ENCODE results near the gene DCLK2. TPM values are rescaled to one million over a fixed set of nuclear protein-coding genes. Genes with fewer than 3 reads are reported as not detected.

DCLK2 gene
- total RNA-seq = 10 to 100 TPM; 16.0 to 17.9 TPM
- polyA plus RNA-seq = 1 to 10 TPM; 2.4 to 9.3 TPM
- long read RNA-seq, donor 1, partial matches to known transcripts = 6 of 26 reads
- long read RNA-seq, donor 1, other reads (novel, unspliced or antisense) = 20 of 26 reads
- long read RNA-seq, donor 2, full-length matches to known transcripts = 1 of 18 reads
- long read RNA-seq, donor 2, partial matches to known transcripts = 5 of 18 reads
- long read RNA-seq, donor 2, other reads (novel, unspliced or antisense) = 12 of 18 reads

GRCh38 chr4:150078041-150078578 lies at the start of gene DCLK2:
DCLK2 (plus strand) TSS chr4:150078445; CDS start chr4:150079028, 583 bp downstream.
- WGBS, 2 donors = 1% methylated on average over 46 to 67 of the region's 68 CpGs
- peak within 1 kb of the TSS; percentile 53 to 72 for H3K27ac ChIP-seq (ENCODE audit: low read depth in 1 of 2, low read length in 2 of 2)
- intact Hi-C loops (cut with DNase I) = loop anchor here (5.0 kb wide), 3 partner anchors 39 to 159 kb away; no protein-coding TSS in a partner anchor
- H3K4me3 ChIP-seq (ENCODE audit: low read length in 2 of 2) = peak within 1 kb of the TSS; percentile 86 to 87
- H3K4me1 ChIP-seq (ENCODE audit: control insufficient read depth in 1 of 2, insufficient read depth in 2 of 2, low read length in 2 of 2) = peaks cover 0 to 8% of the 10 kb centered on the region in 2 donors
- DNase-seq (peak; percentile 90 to 94), ATAC-seq (ENCODE audit: low FRiP score) (peak; percentile 89)
- no peaks in the 10 kb centered on the region for H3K9me3 ChIP-seq (ENCODE audit: control insufficient read depth, low read length)
- H3K36me3 ChIP-seq (ENCODE audit: control insufficient read depth in 1 of 2, insufficient read depth in 2 of 2, low read length in 1 of 2) = no peaks in the 10 kb centered on the region
- H3K27me3 ChIP-seq (ENCODE audit: control insufficient read depth in 1 of 2, insufficient read depth in 2 of 2, low read length in 1 of 2) = no peaks in the 10 kb centered on the region

- intact Hi-C loops (cut with DNase I) = no loop called here
- no peak for ATAC-seq (ENCODE audit: low FRiP score)
- Histone ChIP-seq H3K27me3 (ENCODE audit: control insufficient read depth in 1 of 2, insufficient read depth in 2 of 2, low read length in 1 of 2) (no peaks in the 10 kb centered on the region), H3K4me1 (ENCODE audit: control insufficient read depth in 1 of 2, insufficient read depth in 2 of 2, low read length in 2 of 2) (no peaks in the 10 kb centered on the region), H3K27ac (ENCODE audit: low read depth in 1 of 2, low read length in 2 of 2) (no peak overlapping the region), H3K36me3 (ENCODE audit: control insufficient read depth in 1 of 2, insufficient read depth in 2 of 2, low read length in 1 of 2) (no peaks in the 10 kb centered on the region), H3K4me3 (ENCODE audit: low read length in 2 of 2) (no peak overlapping the region), H3K9me3 (ENCODE audit: control insufficient read depth, low read length) (no peaks in the 10 kb centered on the region)
- 84 to 99% methylated on average over 7 of the region's 7 CpGs for WGBS, 2 donors
- no peak for DNase-seq
Observed at GRCh38 chr4:150032541-150032940, 45.7 kb upstream of the DCLK2 start.

- intact Hi-C loops (cut with DNase I) = no loop called here
- Histone ChIP-seq H3K9me3 (ENCODE audit: control insufficient read depth, low read length) (no peaks in the 10 kb centered on the region), H3K4me1 (ENCODE audit: control insufficient read depth in 1 of 2, insufficient read depth in 2 of 2, low read length in 2 of 2) (no peaks in the 10 kb centered on the region), H3K27me3 (ENCODE audit: control insufficient read depth in 1 of 2, insufficient read depth in 2 of 2, low read length in 1 of 2) (no peaks in the 10 kb centered on the region), H3K27ac (ENCODE audit: low read depth in 1 of 2, low read length in 2 of 2) (no peak overlapping the region), H3K36me3 (ENCODE audit: control insufficient read depth in 1 of 2, insufficient read depth in 2 of 2, low read length in 1 of 2) (no peaks in the 10 kb centered on the region), H3K4me3 (ENCODE audit: low read length in 2 of 2) (no peak overlapping the region)
- DNase-seq = no peak
- 77 to 78% methylated on average over 4 of the region's 4 CpGs for WGBS, 2 donors
- no peak for ATAC-seq (ENCODE audit: low FRiP score)
Observed at GRCh38 chr4:150033081-150033480, 45.2 kb upstream of the DCLK2 start.

- DNase-seq (peak in 1 of 2 donors; percentile 49), ATAC-seq (ENCODE audit: low FRiP score) (no peak)
- no peaks in the 10 kb centered on the region for H3K9me3 ChIP-seq (ENCODE audit: control insufficient read depth, low read length)
- H3K36me3 ChIP-seq (ENCODE audit: control insufficient read depth in 1 of 2, insufficient read depth in 2 of 2, low read length in 1 of 2) = no peaks in the 10 kb centered on the region
- WGBS, 2 donors = 24 to 26% methylated on average over 2 of the region's 2 CpGs
- H3K27ac ChIP-seq (ENCODE audit: low read depth in 1 of 2, low read length in 2 of 2) = no peak overlapping the region
- no peaks in the 10 kb centered on the region for H3K27me3 ChIP-seq (ENCODE audit: control insufficient read depth in 1 of 2, insufficient read depth in 2 of 2, low read length in 1 of 2)
- intact Hi-C loops (cut with DNase I) = no loop called here
- H3K4me3 ChIP-seq (ENCODE audit: low read length in 2 of 2) = no peak overlapping the region
- no peaks in the 10 kb centered on the region for H3K4me1 ChIP-seq (ENCODE audit: control insufficient read depth in 1 of 2, insufficient read depth in 2 of 2, low read length in 2 of 2)
Observed at GRCh38 chr4:150033901-150034300, 44.3 kb upstream of the DCLK2 start.

GRCh38 chr4:150037251-150037856 lies 40.9 kb upstream of the DCLK2 start:
- H3K36me3 ChIP-seq (ENCODE audit: control insufficient read depth in 1 of 2, insufficient read depth in 2 of 2, low read length in 1 of 2) = no peaks in the 10 kb centered on the region
- no peak for DNase-seq
- intact Hi-C loops (cut with DNase I) = no loop called here
- WGBS, 2 donors = 59 to 68% methylated on average over 6 of the region's 6 CpGs
- H3K27me3 ChIP-seq (ENCODE audit: control insufficient read depth in 1 of 2, insufficient read depth in 2 of 2, low read length in 1 of 2) = no peaks in the 10 kb centered on the region
- no peak for ATAC-seq (ENCODE audit: low FRiP score)
- H3K4me1 ChIP-seq (ENCODE audit: control insufficient read depth in 1 of 2, insufficient read depth in 2 of 2, low read length in 2 of 2) = no peaks in the 10 kb centered on the region
- no peaks in the 10 kb centered on the region for H3K9me3 ChIP-seq (ENCODE audit: control insufficient read depth, low read length)
- H3K27ac ChIP-seq (ENCODE audit: low read depth in 1 of 2, low read length in 2 of 2) = no peak overlapping the region
- no peak overlapping the region for H3K4me3 ChIP-seq (ENCODE audit: low read length in 2 of 2)

DNA sequence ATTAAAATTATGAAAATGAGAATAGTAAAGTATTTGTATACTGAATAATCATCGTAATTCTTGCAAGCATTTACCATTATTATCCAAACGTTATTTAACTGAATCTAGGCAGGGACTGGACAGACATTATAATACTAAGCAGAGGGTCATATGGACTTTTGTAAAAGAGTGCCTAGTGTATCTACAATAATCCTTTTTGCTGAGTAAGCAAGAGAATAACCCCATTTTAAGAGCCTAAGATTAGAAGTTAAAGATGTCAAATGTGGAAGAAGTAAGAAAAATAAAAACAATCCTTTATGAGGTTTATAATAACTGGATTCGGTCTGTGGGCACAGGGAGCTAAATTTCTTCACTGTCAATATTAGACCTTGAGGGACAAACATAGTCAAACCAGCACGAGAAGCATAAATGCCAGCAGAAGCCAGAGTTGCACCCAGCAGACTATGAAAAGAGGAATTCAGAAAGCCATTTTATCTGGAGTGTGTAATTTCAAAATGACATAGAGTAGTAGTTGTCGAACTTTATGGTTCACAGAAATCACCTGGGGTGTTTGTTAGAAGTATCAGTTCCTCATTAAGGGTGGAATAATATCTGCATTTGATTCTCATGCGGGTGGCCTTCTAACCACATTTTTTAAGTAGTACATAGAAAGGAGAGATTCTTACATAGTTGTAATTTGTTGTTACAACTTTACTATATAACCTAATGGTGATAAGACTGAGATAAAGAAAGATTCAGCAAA lies 39.7 kb upstream of the DCLK2 start:
- H3K9me3 ChIP-seq (ENCODE audit: control insufficient read depth, low read length) = no peaks in the 10 kb centered on the region
- ATAC-seq (ENCODE audit: low FRiP score) (no peak), DNase-seq (no peak)
- H3K36me3 ChIP-seq (ENCODE audit: control insufficient read depth in 1 of 2, insufficient read depth in 2 of 2, low read length in 1 of 2) = no peaks in the 10 kb centered on the region
- no peak overlapping the region for H3K27ac ChIP-seq (ENCODE audit: low read depth in 1 of 2, low read length in 2 of 2)
- H3K4me1 ChIP-seq (ENCODE audit: control insufficient read depth in 1 of 2, insufficient read depth in 2 of 2, low read length in 2 of 2) = no peaks in the 10 kb centered on the region
- 58 to 62% methylated on average over 6 of the region's 6 CpGs for WGBS, 2 donors
- intact Hi-C loops (cut with DNase I) = no loop called here
- H3K4me3 ChIP-seq (ENCODE audit: low read length in 2 of 2) = no peak overlapping the region
- H3K27me3 ChIP-seq (ENCODE audit: control insufficient read depth in 1 of 2, insufficient read depth in 2 of 2, low read length in 1 of 2) = no peaks in the 10 kb centered on the region

DNA sequence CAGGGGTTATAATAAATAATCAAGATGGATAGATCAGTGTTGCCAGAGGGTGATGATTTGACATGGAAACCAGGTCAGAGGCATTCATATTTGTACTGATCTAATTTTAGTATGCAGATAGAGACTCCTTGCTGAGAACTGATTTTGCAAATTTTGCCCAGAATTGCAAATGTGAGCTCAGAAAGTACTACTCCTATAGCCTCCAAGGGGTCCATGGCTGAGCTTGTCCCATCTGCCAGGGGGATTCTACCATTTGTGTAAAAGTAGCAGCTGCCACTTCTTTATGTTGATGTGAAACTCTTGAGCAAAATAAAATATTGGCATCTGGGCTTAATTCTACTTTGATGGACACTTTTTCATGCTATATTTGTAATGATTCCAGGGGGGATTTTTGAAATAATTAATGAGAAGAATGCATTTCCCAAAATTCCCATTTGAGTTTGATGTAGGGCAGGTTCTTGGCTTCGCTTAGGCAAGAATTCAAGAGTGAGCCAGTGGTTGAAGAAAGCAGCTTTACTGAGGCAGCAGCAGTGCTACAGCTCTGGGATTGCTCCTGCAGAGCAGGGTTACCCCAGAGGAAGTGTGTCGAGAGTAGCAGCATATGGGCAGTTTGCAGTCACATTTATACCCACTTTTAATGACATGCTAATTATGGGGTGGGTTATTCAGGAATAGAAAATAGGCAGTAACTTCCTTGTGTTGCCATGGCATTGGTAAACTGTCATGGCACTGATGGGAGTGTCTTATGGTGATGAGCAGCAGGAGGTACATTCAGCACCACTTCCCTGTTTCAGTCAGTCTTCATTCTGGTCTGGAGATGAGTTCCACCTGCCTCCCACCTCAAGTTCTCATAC lies 38.7 kb upstream of the DCLK2 start:
- Histone ChIP-seq H3K9me3 (ENCODE audit: control insufficient read depth, low read length) (no peaks in the 10 kb centered on the region), H3K27me3 (ENCODE audit: control insufficient read depth in 1 of 2, insufficient read depth in 2 of 2, low read length in 1 of 2) (no peaks in the 10 kb centered on the region), H3K36me3 (ENCODE audit: control insufficient read depth in 1 of 2, insufficient read depth in 2 of 2, low read length in 1 of 2) (no peaks in the 10 kb centered on the region), H3K4me1 (ENCODE audit: control insufficient read depth in 1 of 2, insufficient read depth in 2 of 2, low read length in 2 of 2) (no peaks in the 10 kb centered on the region), H3K4me3 (ENCODE audit: low read length in 2 of 2) (no peak overlapping the region), H3K27ac (ENCODE audit: low read depth in 1 of 2, low read length in 2 of 2) (no peak overlapping the region)
- 53 to 68% methylated on average over 2 of the region's 2 CpGs for WGBS, 2 donors
- DNase-seq (no peak), ATAC-seq (ENCODE audit: low FRiP score) (no peak)
- intact Hi-C loops (cut with DNase I) = no loop called here

DNA sequence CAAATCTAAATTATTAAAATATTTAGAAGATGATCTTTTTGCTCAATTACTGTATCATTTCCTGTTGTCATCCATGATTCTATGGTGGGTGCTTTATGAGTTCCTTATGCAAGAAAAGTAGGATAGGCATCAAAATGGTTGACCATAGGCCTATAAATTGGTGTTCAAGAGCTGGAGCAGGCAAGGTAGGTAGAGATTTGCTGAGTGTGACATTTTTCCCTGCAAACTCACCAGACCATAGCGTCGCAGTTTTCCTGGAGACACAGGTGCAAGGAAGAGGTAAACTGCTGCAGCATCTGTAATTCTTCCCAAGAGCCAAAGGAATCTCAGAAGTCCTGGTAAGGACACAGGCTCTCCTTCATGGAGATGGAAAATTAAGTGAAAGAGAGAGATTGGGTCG lies 33.7 kb upstream of the DCLK2 start:
- H3K9me3 ChIP-seq (ENCODE audit: control insufficient read depth, low read length) = no peaks in the 10 kb centered on the region
- H3K4me1 ChIP-seq (ENCODE audit: control insufficient read depth in 1 of 2, insufficient read depth in 2 of 2, low read length in 2 of 2) = no peaks in the 10 kb centered on the region
- no peaks in the 10 kb centered on the region for H3K27me3 ChIP-seq (ENCODE audit: control insufficient read depth in 1 of 2, insufficient read depth in 2 of 2, low read length in 1 of 2)
- intact Hi-C loops (cut with DNase I) = no loop called here
- 95% methylated on average over 3 of the region's 3 CpGs for WGBS, 2 donors
- no peak for DNase-seq
- H3K27ac ChIP-seq (ENCODE audit: low read depth in 1 of 2, low read length in 2 of 2) = no peak overlapping the region
- H3K4me3 ChIP-seq (ENCODE audit: low read length in 2 of 2) = no peak overlapping the region
- no peaks in the 10 kb centered on the region for H3K36me3 ChIP-seq (ENCODE audit: control insufficient read depth in 1 of 2, insufficient read depth in 2 of 2, low read length in 1 of 2)
- no peak for ATAC-seq (ENCODE audit: low FRiP score)

Data from aorta (tissue), 5 donors.